ENCODE results near the gene FAM229B.

FAM229B gene

DNA sequence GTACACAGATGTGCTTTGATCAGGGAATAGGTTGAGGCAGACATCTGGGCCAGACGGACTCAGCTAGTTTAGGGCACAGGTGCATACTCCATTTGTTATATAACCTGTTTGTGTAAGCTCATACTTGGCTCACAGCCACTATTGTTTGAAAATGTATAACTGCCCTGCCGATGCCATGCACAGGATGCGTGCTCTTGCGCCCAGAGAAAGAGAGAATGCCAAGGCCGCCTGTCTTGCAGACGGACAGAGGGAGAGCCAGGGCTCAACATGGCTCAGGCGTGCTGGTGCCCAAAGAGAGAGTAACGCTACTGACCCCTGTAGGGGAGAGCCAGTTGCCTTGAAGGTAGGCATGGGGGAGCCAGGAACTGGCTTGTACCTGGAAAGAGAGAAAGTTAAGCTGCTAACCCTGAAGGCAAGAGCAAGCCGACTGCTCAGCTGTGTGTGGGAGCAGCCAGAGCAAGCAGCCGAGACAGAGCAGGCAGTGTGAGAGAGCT is 57.7 kb downstream of the FAM229B start:
- no peak overlapping the region for H3K27ac ChIP-seq
- no peak for TF ChIP-seq ZFX (IDR thresholded peaks at IDR 0.05)
- TF ChIP-seq, protein P1, sequence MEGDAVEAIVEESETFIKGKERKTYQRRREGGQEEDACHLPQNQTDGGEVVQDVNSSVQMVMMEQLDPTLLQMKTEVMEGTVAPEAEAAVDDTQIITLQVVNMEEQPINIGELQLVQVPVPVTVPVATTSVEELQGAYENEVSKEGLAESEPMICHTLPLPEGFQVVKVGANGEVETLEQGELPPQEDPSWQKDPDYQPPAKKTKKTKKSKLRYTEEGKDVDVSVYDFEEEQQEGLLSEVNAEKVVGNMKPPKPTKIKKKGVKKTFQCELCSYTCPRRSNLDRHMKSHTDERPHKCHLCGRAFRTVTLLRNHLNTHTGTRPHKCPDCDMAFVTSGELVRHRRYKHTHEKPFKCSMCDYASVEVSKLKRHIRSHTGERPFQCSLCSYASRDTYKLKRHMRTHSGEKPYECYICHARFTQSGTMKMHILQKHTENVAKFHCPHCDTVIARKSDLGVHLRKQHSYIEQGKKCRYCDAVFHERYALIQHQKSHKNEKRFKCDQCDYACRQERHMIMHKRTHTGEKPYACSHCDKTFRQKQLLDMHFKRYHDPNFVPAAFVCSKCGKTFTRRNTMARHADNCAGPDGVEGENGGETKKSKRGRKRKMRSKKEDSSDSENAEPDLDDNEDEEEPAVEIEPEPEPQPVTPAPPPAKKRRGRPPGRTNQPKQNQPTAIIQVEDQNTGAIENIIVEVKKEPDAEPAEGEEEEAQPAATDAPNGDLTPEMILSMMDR (conservative IDR thresholded peaks at IDR 0.05): no peak

DNA sequence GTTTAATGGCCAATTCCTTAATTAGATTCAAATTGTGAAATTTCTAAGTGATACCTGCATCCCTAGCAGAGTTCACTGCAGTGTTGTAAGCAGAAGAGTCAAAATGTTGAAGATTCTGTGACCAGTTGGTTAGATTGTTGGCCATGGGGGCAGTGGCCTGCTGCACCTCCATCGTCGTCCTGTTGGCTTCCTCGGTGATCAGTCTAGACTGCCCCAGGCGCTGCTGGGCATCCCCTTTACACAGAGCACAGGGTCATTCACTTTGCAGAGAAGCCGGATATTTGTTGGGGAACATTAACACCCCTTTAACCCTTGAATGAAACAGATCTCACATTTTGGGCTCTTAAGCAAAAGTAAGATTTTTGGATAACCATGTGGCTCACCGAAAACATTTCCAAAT is 60.7 kb downstream of the FAM229B start:
- H3K27ac ChIP-seq: no peak overlapping the region
- TF ChIP-seq, protein P1 (conservative IDR thresholded peaks at IDR 0.05): no peak
- TF ChIP-seq ZFX (IDR thresholded peaks at IDR 0.05): no peak

DNA sequence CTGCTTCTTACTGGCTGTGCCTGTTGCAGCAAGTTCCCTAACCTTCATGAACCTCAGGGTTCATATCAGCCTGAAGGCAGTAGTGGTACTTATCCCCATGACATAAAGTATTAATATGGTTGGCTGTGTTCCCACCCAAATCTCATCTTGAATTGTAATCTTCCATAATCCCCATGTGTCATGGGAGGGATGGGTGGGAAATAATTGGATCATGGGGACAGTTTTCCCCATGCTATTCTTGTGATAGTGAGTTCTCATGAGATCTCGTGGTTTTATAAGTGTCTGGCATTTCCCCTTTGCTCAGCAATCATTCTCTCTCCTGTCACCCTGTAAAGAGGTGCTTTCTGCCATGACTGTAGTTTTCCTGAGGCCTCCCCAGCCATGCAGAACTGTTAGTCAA is 61.8 kb downstream of the FAM229B start:
- H3K27ac ChIP-seq: no peak overlapping the region
- TF ChIP-seq, protein P1 (conservative IDR thresholded peaks at IDR 0.05): no peak
- no peak for TF ChIP-seq ZFX (IDR thresholded peaks at IDR 0.05)

DNA sequence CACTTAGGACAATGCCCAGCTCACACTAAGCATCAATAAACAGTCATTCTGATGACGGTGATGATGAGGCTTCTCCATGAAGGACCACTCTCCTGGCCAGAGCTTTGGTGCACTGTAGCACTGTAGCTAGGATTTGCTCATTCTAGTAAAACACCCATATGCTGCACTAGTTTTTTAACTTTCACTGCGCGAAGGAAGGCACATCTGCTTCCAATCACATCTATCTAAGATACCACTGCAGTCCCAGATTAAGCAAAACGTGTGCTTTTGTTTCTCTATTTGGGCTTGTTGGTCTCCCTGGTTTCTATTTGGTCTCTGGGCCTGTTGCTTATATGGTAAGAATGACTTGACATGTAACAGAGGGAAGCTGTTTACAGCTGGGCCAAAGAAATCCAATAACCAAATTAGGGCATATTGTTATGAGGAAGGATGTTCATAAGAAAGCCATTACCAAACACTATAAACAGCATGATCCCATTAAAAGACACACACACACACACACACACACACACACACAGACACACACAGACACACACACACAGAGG is 62.4 kb downstream of the FAM229B start:
- no peak overlapping the region for H3K27ac ChIP-seq
- TF ChIP-seq, protein P1 (conservative IDR thresholded peaks at IDR 0.05): no peak
- no peak for TF ChIP-seq ZFX (IDR thresholded peaks at IDR 0.05)

DNA sequence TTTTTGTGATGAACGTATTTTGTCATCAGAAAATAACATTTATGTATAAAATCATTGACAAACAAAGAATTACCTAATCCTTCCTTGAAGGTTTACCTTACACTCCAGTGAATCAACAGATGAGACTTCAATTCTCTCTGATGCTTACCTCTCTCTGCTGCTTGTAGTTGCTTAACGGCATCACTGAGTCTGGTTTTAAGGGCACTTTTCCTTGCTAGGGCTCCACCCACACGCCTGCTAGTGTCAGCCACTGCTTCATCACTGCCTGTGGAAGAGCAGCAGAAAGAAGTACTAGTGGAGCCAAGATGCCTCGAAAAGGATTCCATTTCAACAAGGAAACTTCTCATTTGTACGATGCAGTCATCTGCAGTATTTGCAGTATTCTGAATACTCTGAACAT is 63.0 kb downstream of the FAM229B start:
- no peak for TF ChIP-seq ZFX (IDR thresholded peaks at IDR 0.05)
- TF ChIP-seq, protein P1 (conservative IDR thresholded peaks at IDR 0.05): no peak
- no peak overlapping the region for H3K27ac ChIP-seq

Measured in C4-2B (cell line).